ENCODE results near the gene FAM50A. TPM values are rescaled to one million over a fixed set of nuclear protein-coding genes. Genes with fewer than 3 reads are reported as not detected.

The FAM50A gene
- total and polyA plus RNA-seq, 2 experiments from 2014 or later = 54.7 to 122 TPM

- in situ Hi-C loops (cut with MboI) = no loop called here
- WGBS, 2 experiments (ENCODE audit: low coverage in 1 of 2, low lambda C conversion rate in 2 of 2, missing lambda C conversion rate in 2 of 2) = 73 to 82% methylated on average over 3 to 5 of the region's 5 CpGs
- TF ChIP-seq EZH2 (IDR thresholded peaks at IDR 0.05; ENCODE audit: insufficient read depth, poor library complexity, severe bottlenecking) (no peak), EZH2phosphoT487 (IDR thresholded peaks at IDR 0.05; ENCODE audit: insufficient read depth, low read depth) (no peak)
Observed at GRCh38 chrX:154481195-154481594, 37.3 kb downstream of the FAM50A start.

DNA sequence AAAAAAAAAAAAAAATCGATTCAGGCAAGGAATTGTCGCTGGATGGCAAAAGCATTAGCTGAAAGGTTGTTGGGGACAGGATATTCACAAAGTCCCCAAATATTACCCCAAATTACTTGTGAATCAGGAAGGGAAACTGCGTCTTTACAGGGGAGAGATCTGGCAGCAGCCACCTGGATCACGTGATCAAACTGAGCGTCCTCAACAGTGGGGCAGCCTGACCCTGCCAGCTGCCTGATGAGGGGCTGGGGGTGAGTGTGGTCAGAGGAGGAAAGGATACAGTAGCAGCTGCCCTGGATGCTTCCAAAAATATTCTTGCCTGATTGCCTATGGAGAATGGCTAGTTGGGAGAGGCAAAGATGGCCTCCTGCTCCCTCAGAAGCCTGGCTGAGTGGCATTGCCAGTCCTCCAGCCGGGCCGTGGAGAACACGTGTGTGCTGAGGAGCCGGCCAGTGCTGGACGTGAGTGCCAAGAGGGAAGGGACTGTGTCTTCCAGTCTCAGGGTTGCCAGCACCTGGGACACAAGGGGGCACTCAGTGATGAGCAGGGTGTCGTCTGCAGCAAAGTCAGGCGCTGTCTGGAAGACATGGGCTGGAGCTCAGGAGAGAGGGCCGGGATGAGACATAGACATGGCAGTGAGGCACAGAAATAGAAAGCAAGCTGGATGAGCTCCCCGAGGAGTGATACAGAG lies 38.1 kb downstream of the FAM50A start:
- Histone ChIP-seq H3K4me2 (ENCODE audit: unreplicated experiment) (no peak overlapping the region), H3K79me2 (ENCODE audit: insufficient read depth) (peaks cover 18% of the 10 kb centered on the region), H4K20me1 (ENCODE audit: insufficient read depth) (no peaks in the 10 kb centered on the region), H2AFZ (0 out of 2 replicates have a peak overlapping the region, but pooled peaks have one; percentile 24), H3K9me2 (ENCODE audit: insufficient read depth) (no peaks in the 10 kb centered on the region), H3K27me3 (replicated peaks; ENCODE audit: insufficient read depth) (no peaks in the 10 kb centered on the region), H3K36me3 (ENCODE audit: low read depth) (no peaks in the 10 kb centered on the region), H3K4me3 (no peak overlapping the region), H3K4me1 (ENCODE audit: insufficient read depth) (no peaks in the 10 kb centered on the region), H3K27ac (no peak overlapping the region), H3K9me3 (ENCODE audit: low read depth) (no peaks in the 10 kb centered on the region), H3K9ac (no peak overlapping the region), H3F3A (ENCODE audit: insufficient read depth) (peaks cover 8% of the 10 kb centered on the region; the same call in 1 of the 2 replicates)
- 35 to 39% methylated on average over 12 to 14 of the region's 14 CpGs for WGBS, 2 experiments (ENCODE audit: low coverage in 1 of 2, low lambda C conversion rate in 2 of 2, missing lambda C conversion rate in 2 of 2)
- DNase-seq = no peak
- in situ Hi-C loops (cut with MboI) = no loop called here
- TF ChIP-seq EZH2 (IDR thresholded peaks at IDR 0.05; ENCODE audit: insufficient read depth, poor library complexity, severe bottlenecking) (no peak), EZH2phosphoT487 (IDR thresholded peaks at IDR 0.05; ENCODE audit: insufficient read depth, low read depth) (no peak)

More at GRCh38 chrX:154481195-154481594, 37.3 kb downstream of the FAM50A start:
- Histone ChIP-seq H3K9ac (no peak overlapping the region), H3K4me3 (no peak overlapping the region), H3K27me3 (replicated peaks; ENCODE audit: insufficient read depth) (no peaks in the 10 kb centered on the region), H3K9me2 (ENCODE audit: insufficient read depth) (no peaks in the 10 kb centered on the region), H3K9me3 (ENCODE audit: low read depth) (no peaks in the 10 kb centered on the region), H3K36me3 (ENCODE audit: low read depth) (no peaks in the 10 kb centered on the region), H3K4me1 (ENCODE audit: insufficient read depth) (no peaks in the 10 kb centered on the region), H2AFZ (no peak overlapping the region), H3F3A (ENCODE audit: insufficient read depth) (peaks cover 8% of the 10 kb centered on the region; the same call in 1 of the 2 replicates), H3K4me2 (ENCODE audit: unreplicated experiment) (no peak overlapping the region), H4K20me1 (ENCODE audit: insufficient read depth) (no peaks in the 10 kb centered on the region), H3K79me2 (ENCODE audit: insufficient read depth) (peaks cover 18% of the 10 kb centered on the region), H3K27ac (no peak overlapping the region)
- no peak for DNase-seq

DNA sequence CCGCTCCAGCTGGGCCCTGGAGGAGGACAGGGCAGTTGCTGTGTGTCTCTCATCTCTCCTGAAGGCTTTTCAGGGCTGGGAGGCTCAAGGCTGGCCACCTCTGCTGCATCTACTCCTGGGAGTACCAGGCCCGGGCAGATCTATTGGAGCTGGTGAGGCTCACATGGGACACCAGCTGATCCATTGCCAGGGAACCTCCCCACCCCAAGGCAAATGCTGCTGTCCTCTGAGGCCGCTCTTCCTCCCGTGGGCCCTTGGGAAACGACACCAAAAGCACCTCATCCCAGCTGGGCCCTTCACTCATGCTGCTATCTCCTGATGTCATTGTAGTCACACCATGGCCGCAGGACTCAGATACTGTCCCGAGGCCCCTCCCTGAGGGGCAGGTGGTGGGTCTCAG lies 38.8 kb downstream of the FAM50A start:
- Histone ChIP-seq H2AFZ (no peak overlapping the region), H3K9me2 (ENCODE audit: insufficient read depth) (no peaks in the 10 kb centered on the region), H3K9ac (no peak overlapping the region), H4K20me1 (ENCODE audit: insufficient read depth) (no peaks in the 10 kb centered on the region), H3K9me3 (ENCODE audit: low read depth) (no peaks in the 10 kb centered on the region), H3K79me2 (ENCODE audit: insufficient read depth) (peaks cover 18% of the 10 kb centered on the region), H3F3A (ENCODE audit: insufficient read depth) (peaks cover under 1% of the 10 kb centered on the region; the same call in 1 of the 2 replicates), H3K27me3 (replicated peaks; ENCODE audit: insufficient read depth) (no peaks in the 10 kb centered on the region), H3K36me3 (ENCODE audit: low read depth) (no peaks in the 10 kb centered on the region), H3K4me2 (ENCODE audit: unreplicated experiment) (no peak overlapping the region), H3K4me1 (ENCODE audit: insufficient read depth) (no peaks in the 10 kb centered on the region), H3K27ac (no peak overlapping the region), H3K4me3 (no peak overlapping the region)
- in situ Hi-C loops (cut with MboI) = no loop called here
- TF ChIP-seq EZH2phosphoT487 (IDR thresholded peaks at IDR 0.05; ENCODE audit: insufficient read depth, low read depth) (no peak), EZH2 (IDR thresholded peaks at IDR 0.05; ENCODE audit: insufficient read depth, poor library complexity, severe bottlenecking) (no peak)
- DNase-seq = no peak
- WGBS, 2 experiments (ENCODE audit: low coverage in 1 of 2, low lambda C conversion rate in 2 of 2, missing lambda C conversion rate in 2 of 2) = 28 to 71% methylated on average over 2 to 4 of the region's 7 CpGs

- no peak overlapping the region for H3K9ac ChIP-seq
- H3K9me2 ChIP-seq (ENCODE audit: insufficient read depth) = no peaks in the 10 kb centered on the region
- H3K79me2 ChIP-seq (ENCODE audit: insufficient read depth) = peaks cover 24% of the 10 kb centered on the region
- H3F3A ChIP-seq (ENCODE audit: insufficient read depth) = no peaks in the 10 kb centered on the region
- no peak overlapping the region for H3K27ac ChIP-seq
- no peaks in the 10 kb centered on the region for H3K9me3 ChIP-seq (ENCODE audit: low read depth)
- H3K27me3 ChIP-seq (replicated peaks; ENCODE audit: insufficient read depth) = no peaks in the 10 kb centered on the region
- no peaks in the 10 kb centered on the region for H4K20me1 ChIP-seq (ENCODE audit: insufficient read depth)
- no peak for TF ChIP-seq EZH2 (IDR thresholded peaks at IDR 0.05; ENCODE audit: insufficient read depth, poor library complexity, severe bottlenecking)
- TF ChIP-seq EZH2phosphoT487 (IDR thresholded peaks at IDR 0.05; ENCODE audit: insufficient read depth, low read depth) = no peak
- WGBS, 2 experiments (ENCODE audit: low coverage in 1 of 2, low lambda C conversion rate in 2 of 2, missing lambda C conversion rate in 2 of 2) = 85 to 89% methylated on average over 4 to 6 of the region's 7 CpGs
- no peak overlapping the region for H2AFZ ChIP-seq
- H3K36me3 ChIP-seq (ENCODE audit: low read depth) = no peaks in the 10 kb centered on the region
- in situ Hi-C loops (cut with MboI) = no loop called here
- no peaks in the 10 kb centered on the region for H3K4me1 ChIP-seq (ENCODE audit: insufficient read depth)
- no peak overlapping the region for H3K4me2 ChIP-seq (ENCODE audit: unreplicated experiment)
- no peak for DNase-seq
- H3K4me3 ChIP-seq = no peak overlapping the region
Observed at GRCh38 chrX:154483325-154483724, 39.4 kb downstream of the FAM50A start.
